Measurements from ENCODE around the gene CSNK2A3. TPM values are rescaled to one million over a fixed set of nuclear protein-coding genes. Genes with fewer than 3 reads are reported as not detected.

CSNK2A3 gene
- total and polyA plus RNA-seq, 9 of the 15 experiments (the other 6 are each of a cell fraction or from before 2014, with no cell fraction given): 0.33 to 6.1 (median 1.8) TPM

- TF ChIP-seq RAD21 (CRISPR knock-in tag; conservative IDR thresholded peaks at IDR 0.05 in 1 of 2, IDR thresholded peaks at IDR 0.05 in 1 of 2): no peak
- no peak for TF ChIP-seq NFXL1 (CRISPR knock-in tag; IDR thresholded peaks at IDR 0.05)
- TF ChIP-seq TEAD1 (CRISPR knock-in tag; IDR thresholded peaks at IDR 0.05): no peak
- TF ChIP-seq ESRRA (IDR thresholded peaks at IDR 0.05; ENCODE audit: borderline replicate concordance, low read depth): no peak
- TF ChIP-seq, protein P1, sequence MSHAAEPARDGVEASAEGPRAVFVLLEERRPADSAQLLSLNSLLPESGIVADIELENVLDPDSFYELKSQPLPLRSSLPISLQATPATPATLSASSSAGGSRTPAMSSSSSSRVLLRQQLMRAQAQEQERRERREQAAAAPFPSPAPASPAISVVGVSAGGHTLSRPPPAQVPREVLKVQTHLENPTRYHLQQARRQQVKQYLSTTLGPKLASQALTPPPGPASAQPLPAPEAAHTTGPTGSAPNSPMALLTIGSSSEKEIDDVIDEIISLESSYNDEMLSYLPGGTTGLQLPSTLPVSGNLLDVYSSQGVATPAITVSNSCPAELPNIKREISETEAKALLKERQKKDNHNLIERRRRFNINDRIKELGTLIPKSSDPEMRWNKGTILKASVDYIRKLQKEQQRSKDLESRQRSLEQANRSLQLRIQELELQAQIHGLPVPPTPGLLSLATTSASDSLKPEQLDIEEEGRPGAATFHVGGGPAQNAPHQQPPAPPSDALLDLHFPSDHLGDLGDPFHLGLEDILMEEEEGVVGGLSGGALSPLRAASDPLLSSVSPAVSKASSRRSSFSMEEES (CRISPR knock-in tag; IDR thresholded peaks at IDR 0.05): no peak
- no peak for TF ChIP-seq SAFB (IDR thresholded peaks at IDR 0.05; ENCODE audit: borderline replicate concordance, low read depth, low read length)
- TF ChIP-seq ZNF444 (CRISPR knock-in tag; IDR thresholded peaks at IDR 0.05): no peak
- TF ChIP-seq PKNOX1 (IDR thresholded peaks at IDR 0.05): no peak
These were observed 20.9 kb upstream of the CSNK2A3 start (continued) for GRCh38 chr11:11373934-11374333.

GRCh38 chr11:11372461-11372860 is 19.4 kb upstream of the CSNK2A3 start:
- FAIRE-seq: no peak
- ChIA-PET POLR2A (no interaction called here), CTCF (ENCODE audit: low intra/inter-chr PET ratio) (no interaction called here)
- H4K20me1 ChIP-seq (replicated peaks; ENCODE audit: control insufficient read depth, insufficient read depth, low read length): no peaks in the 10 kb centered on the region
- H3K9me1 ChIP-seq (ENCODE audit: control insufficient read depth, insufficient read depth, low read length): no peaks in the 10 kb centered on the region
- ATAC-seq: no peak
- TF ChIP-seq BDP1 (IDR thresholded peaks at IDR 0.05; ENCODE audit: insufficient read depth, insufficient read length) (no peak), ZFP30 (CRISPR knock-in tag; IDR thresholded peaks at IDR 0.05; ENCODE audit: borderline replicate concordance) (no peak), EHMT2 (IDR thresholded peaks at IDR 0.05) (no peak)
- no peaks in the 10 kb centered on the region for H3K36me3 ChIP-seq (ENCODE audit: control insufficient read depth, insufficient read depth, low read length)
- no peak overlapping the region for H3K27ac ChIP-seq (ENCODE audit: extremely low read depth, low read depth, low read length)
- H3K4me2 ChIP-seq (ENCODE audit: insufficient read depth, low read length): no peak overlapping the region
- intact Hi-C loops (cut with micrococcal nuclease): no loop called here
- DNase-seq (ENCODE audit: extremely low read depth in 1 of 4, low spot score in 3 of 4): no peak
- no peak overlapping the region for H3K9ac ChIP-seq (ENCODE audit: insufficient read depth in 1 of 2, low read depth in 2 of 2, low read length in 2 of 2)
- no peak overlapping the region for H3K4me3 ChIP-seq
- no peaks in the 10 kb centered on the region for H3K4me1 ChIP-seq (replicated peaks in 1 of 2; ENCODE audit: control insufficient read depth in 2 of 2, insufficient read depth in 2 of 2, low read length in 2 of 2)
- H2AFZ ChIP-seq (ENCODE audit: low read depth, low read length): no peak overlapping the region
- H3K27me3 ChIP-seq (ENCODE audit: control insufficient read depth in 2 of 2, insufficient read depth in 2 of 2, low read length in 2 of 2): peaks cover 0 to 19% of the 10 kb centered on the region in 2 experiments; a peak in 3 of 5 replicates
- in situ Hi-C loops (cut with MboI): no loop called here
- WGBS (ENCODE audit: insufficient coverage, low coverage, missing lambda C conversion rate): 0% methylated on average over 8 of the region's 8 CpGs
- no TSS peak for BruUV-seq (replicated peaks)
- no peaks in the 10 kb centered on the region for H3K79me2 ChIP-seq (ENCODE audit: control insufficient read depth, insufficient read depth, low read length)
- no peaks in the 10 kb centered on the region for H3K9me3 ChIP-seq (replicated peaks; ENCODE audit: control insufficient read depth, insufficient read depth, low read depth, low read length)

Data from K562 (cell line).